Vagina (tissue), 2 donors: ENCODE data around the gene MEIOSIN.

Experiments
- POLR2AphosphoS5 ChIP-seq, 2 donors: sonication (generic); formaldehyde crosslinking; IDR thresholded peaks; one replicate each; pipeline ENCODE4 v1.9.0; 2017; ENCODE audit warnings: antibody characterized with exemption in 2 of 2, mild to moderate bottlenecking in 2 of 2, low read depth in 1 of 2; ENCODE audit not compliant: insufficient read depth in 1 of 2
- TF ChIP-seq, protein P1 (sequence below), 3 experiments: fragments of 450-650 bp in 2 of 3; fragments of 200-600 bp in 1 of 3; sonication (generic) in 1 of 3; IDR thresholded peaks; one replicate each; pipeline ENCODE4 v1.5.1; 2017 to 2019; ENCODE audit warnings: antibody characterized with exemption in 3 of 3, mild to moderate bottlenecking in 2 of 3, moderate library complexity in 2 of 3

DNA sequence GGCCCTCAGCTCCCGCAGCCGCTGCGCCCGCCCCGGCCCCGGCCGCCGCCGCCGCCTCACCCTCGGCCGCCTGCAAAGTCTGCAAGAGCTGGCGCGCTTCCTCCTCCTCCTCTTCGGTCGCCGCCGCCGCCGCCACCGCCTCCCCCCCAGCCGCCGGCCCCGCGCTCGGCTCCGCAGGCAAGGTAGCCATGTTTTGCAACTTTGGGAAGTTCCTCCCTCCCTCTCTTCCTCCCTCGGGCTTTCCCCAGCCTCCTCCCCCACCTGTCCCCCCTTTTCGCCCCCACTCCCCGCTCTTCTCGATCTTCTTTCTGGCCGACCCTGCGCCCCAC lies 35.4 kb downstream of the MEIOSIN start:
- TF ChIP-seq, protein P1, sequence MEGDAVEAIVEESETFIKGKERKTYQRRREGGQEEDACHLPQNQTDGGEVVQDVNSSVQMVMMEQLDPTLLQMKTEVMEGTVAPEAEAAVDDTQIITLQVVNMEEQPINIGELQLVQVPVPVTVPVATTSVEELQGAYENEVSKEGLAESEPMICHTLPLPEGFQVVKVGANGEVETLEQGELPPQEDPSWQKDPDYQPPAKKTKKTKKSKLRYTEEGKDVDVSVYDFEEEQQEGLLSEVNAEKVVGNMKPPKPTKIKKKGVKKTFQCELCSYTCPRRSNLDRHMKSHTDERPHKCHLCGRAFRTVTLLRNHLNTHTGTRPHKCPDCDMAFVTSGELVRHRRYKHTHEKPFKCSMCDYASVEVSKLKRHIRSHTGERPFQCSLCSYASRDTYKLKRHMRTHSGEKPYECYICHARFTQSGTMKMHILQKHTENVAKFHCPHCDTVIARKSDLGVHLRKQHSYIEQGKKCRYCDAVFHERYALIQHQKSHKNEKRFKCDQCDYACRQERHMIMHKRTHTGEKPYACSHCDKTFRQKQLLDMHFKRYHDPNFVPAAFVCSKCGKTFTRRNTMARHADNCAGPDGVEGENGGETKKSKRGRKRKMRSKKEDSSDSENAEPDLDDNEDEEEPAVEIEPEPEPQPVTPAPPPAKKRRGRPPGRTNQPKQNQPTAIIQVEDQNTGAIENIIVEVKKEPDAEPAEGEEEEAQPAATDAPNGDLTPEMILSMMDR (IDR thresholded peaks at IDR 0.05) = no peak
- no peak for TF ChIP-seq POLR2AphosphoS5 (IDR thresholded peaks at IDR 0.05; ENCODE audit: insufficient read depth in 1 of 2, low read depth in 1 of 2)
